Esophagus squamous epithelium (tissue), 5 donors: ENCODE measurements around the gene TNS1. TPM values are rescaled to one million over a fixed set of nuclear protein-coding genes. Genes with fewer than 3 reads are reported as not detected.

Experiments used
- DNase-seq: peaks from one replicate; lab custom pipeline; 2025; lab: John Stamatoyannopoulos, UW
- H3K27ac ChIP-seq, 4 donors: fragments of 200-600 bp; sonication (generic); one replicate each; pipeline ENCODE4 v1.5.1; 2016 to 2019; ENCODE audit warnings: mild to moderate bottlenecking in 1 of 4
- H3K27me3 ChIP-seq, 4 donors: fragments of 200-600 bp; sonication (generic); 1 replicate in 3 of 4; 2 replicates in 1 of 4; pipeline versions ENCODE4 v1.5.1 to v1.6.0; 2017 to 2021; ENCODE audit warnings: antibody characterized with exemption in 1 of 4
- H3K36me3 ChIP-seq, 3 donors: fragments of 200-600 bp; sonication (generic); one replicate each; pipeline ENCODE4 v1.5.1; 2016 to 2019
- H3K4me1 ChIP-seq, 3 donors: fragments of 200-600 bp; sonication (generic); one replicate each; pipeline ENCODE4 v1.5.1; 2017 to 2019
- H3K4me3 ChIP-seq, 4 donors: fragments of 200-600 bp; sonication (generic); 1 replicate in 3 of 4; 2 replicates in 1 of 4; pipeline ENCODE4 v1.5.1; 2016 to 2019; ENCODE audit warnings: mild to moderate bottlenecking in 2 of 4, moderate library complexity in 1 of 4
- H3K9me3 ChIP-seq, 3 donors: fragments of 200-600 bp; sonication (generic); one replicate each; pipeline ENCODE4 v1.5.1; 2016 to 2019
- POLR2A ChIP-seq, 4 donors: fragments of 450-650 bp; IDR thresholded peaks; one replicate each; pipeline ENCODE4 v1.6.1; 2017; ENCODE audit warnings: antibody characterized with exemption in 4 of 4, mild to moderate bottlenecking in 4 of 4, moderate library complexity in 3 of 4
- WGBS, 2 donors: methylation state at CpG; one replicate each; pipeline ENCODE4 v1.1.5; 2018; 5-methylcytosine and 5-hydroxymethylcytosine counted together
- intact Hi-C: fragments of 100-400 bp; cut with DNase I; formaldehyde crosslinking; loops from one replicate; pipeline ENCODE4 v1.15.0; 2022
- total RNA-seq, 4 donors: library from RNA; depleted of rRNA; stranded (reverse); fragments of >200 nt; gene quantifications; one replicate each; pipeline ENCODE4 v1.1.0, GENCODE V29; 2016
- TF ChIP-seq, protein P1 (sequence below), 6 experiments: fragments of 450-650 bp in 4 of 6; fragments of 200-600 bp in 2 of 6; sonication (generic) in 2 of 6; IDR thresholded peaks; one replicate each; pipeline ENCODE4 v1.5.1; 2016 to 2019; ENCODE audit warnings: antibody characterized with exemption in 6 of 6, mild to moderate bottlenecking in 4 of 6, moderate library complexity in 4 of 6
- donor health status: DM: yes; HTN: yes; CAD: no.

The TNS1 gene
- total RNA-seq, 4 donors from 2014 or later = 34.7 to 201 (median 59.2) TPM

DNA sequence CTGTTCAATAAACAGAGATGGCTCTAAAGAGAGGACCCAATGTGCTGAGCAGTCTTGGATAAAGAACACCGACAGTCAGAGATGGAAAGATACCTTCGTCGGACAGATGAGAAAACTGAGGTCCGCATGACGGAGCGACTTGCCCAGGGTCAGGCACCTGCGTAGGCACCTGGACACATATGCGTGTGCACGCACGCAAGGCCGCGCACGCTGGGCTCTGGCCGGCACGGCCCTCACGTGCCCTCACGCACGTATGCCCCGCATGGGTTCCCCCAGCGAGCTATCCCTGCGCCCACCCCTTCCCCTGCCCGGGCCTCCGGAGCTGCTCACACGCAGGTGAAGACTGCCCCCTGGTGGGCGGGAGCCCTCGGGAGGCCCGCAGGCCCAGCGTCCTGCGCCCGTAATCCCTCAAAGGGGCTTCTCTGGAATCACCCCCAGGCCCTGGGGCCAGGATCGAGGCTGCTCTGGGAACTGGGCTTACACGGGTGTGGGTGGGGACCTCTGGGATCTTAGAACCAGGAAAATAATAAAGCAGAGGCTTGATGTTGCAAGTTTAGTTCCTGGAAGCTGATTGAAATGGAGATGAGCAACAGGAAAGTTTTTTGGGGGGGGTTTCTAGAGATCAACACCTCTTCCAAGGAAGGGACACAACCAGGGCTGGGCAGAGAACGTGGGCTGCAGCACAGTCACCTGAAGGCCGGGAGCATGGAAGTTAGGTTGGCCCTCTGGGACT, 246.3 kb downstream of the TNS1 start:
- intact Hi-C loops = no loop called here
- Histone ChIP-seq H3K27ac (no peak overlapping the region), H3K4me1 (peaks cover 0 to 19% (median 14%) of the 10 kb centered on the region in 3 donors), H3K36me3 (no peaks in the 10 kb centered on the region), H3K27me3 (peaks cover 0 to 3% (median 0%) of the 10 kb centered on the region in 4 donors), H3K4me3 (peak overlapping the region in 2 of 4 donors; percentile 2 to 17), H3K9me3 (peaks cover 0 to 6% (median 3%) of the 10 kb centered on the region in 3 donors)
- no peak for DNase-seq
- WGBS, 2 donors = 39 to 59% methylated on average over 8 to 14 of the region's 34 CpGs
- TF ChIP-seq POLR2A (IDR thresholded peaks at IDR 0.05) = no peak
- TF ChIP-seq, protein P1, sequence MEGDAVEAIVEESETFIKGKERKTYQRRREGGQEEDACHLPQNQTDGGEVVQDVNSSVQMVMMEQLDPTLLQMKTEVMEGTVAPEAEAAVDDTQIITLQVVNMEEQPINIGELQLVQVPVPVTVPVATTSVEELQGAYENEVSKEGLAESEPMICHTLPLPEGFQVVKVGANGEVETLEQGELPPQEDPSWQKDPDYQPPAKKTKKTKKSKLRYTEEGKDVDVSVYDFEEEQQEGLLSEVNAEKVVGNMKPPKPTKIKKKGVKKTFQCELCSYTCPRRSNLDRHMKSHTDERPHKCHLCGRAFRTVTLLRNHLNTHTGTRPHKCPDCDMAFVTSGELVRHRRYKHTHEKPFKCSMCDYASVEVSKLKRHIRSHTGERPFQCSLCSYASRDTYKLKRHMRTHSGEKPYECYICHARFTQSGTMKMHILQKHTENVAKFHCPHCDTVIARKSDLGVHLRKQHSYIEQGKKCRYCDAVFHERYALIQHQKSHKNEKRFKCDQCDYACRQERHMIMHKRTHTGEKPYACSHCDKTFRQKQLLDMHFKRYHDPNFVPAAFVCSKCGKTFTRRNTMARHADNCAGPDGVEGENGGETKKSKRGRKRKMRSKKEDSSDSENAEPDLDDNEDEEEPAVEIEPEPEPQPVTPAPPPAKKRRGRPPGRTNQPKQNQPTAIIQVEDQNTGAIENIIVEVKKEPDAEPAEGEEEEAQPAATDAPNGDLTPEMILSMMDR (IDR thresholded peaks at IDR 0.05) = peak; percentile 59 to 90 (median 79)

DNA sequence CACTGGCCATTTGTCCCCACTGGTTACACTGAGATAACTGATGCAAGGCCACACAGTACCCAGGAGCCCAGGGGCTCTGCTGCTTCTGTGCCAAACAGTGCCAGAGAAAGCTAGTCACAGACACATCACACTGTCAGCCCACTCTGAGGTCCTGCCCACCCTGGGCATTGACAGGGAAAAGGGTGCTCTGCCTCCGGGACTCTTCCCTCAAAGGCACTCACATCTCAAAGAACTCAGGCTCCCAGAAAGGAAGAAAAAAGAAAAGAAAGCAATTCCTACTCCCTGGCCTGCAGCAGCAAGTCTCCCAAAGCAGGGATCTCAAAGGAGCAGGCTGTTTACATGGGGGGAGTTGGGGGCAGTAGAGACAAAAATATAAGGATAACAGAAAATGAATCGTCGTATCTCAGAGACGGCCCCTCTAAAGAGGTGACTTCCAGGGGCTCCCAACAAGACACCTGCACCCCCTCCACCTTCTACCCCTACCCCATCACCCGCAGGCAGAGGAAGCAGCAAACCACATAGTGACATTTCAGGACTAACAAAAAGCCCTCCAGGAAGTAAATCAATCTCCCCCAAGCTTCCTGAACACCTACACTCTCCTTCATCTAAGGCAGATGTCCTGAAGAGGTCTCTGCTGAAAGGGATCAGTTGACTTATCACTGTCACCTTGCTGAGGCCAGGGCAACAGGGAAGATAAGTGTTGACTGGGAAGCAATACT, 247.6 kb downstream of the TNS1 start:
- no peaks in the 10 kb centered on the region for H3K36me3 ChIP-seq
- intact Hi-C loops = no loop called here
- H3K4me1 ChIP-seq = peaks cover 0 to 19% (median 14%) of the 10 kb centered on the region in 3 donors
- no peak overlapping the region for H3K4me3 ChIP-seq
- TF ChIP-seq POLR2A (IDR thresholded peaks at IDR 0.05) = no peak
- TF ChIP-seq, protein P1 (IDR thresholded peaks at IDR 0.05) = no peak
- no peaks in the 10 kb centered on the region for H3K9me3 ChIP-seq
- 59 to 68% methylated on average over 4 to 5 of the region's 5 CpGs for WGBS, 2 donors
- H3K27me3 ChIP-seq = peaks cover 0 to 3% (median 0%) of the 10 kb centered on the region in 4 donors
- no peak overlapping the region for H3K27ac ChIP-seq
- DNase-seq = no peak

DNA sequence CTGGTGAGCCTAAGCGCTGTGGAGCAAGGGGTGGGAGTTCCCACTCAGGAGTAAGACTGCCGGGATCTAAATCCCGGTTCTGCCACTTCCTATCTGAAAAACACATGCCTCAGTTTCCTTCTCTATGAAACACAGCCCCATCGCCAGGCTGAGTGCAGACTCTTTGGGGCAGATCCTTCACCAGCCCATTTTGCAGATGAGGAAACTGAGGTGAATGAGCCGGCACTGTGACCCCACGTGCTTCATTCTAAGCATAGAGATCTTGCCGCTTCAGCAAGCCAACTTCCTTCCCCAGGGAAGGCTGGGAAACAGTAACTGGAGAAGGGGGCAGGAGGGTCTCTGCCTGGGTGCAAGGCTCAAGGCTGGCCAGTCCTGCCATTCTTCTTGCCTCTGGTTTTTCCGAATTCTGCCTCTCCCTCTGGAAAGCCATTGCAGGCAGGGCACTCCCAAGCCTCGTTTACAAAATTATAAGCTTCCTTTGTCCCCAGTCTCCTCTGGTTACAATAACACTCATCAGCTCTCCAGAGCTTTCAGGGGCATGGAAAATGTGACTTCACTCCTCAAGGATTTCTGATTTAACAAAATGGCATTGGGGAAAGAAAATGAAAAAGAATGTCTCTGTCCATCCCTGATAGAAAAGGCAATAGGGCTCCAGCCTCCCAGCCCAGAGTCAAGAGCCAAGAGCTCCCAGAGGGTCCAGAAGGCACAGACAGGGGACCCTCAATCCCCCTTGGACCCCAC, 249.2 kb downstream of the TNS1 start:
- intact Hi-C loops = no loop called here
- TF ChIP-seq, protein P1 (IDR thresholded peaks at IDR 0.05) = no peak
- TF ChIP-seq POLR2A (IDR thresholded peaks at IDR 0.05) = no peak
- peak overlapping the region in 2 of 4 donors; percentile 29 to 47 for H3K27ac ChIP-seq
- no peak for DNase-seq
- H3K27me3 ChIP-seq = peaks cover 0 to 3% (median 0%) of the 10 kb centered on the region in 4 donors
- H3K4me3 ChIP-seq = no peak overlapping the region
- WGBS, 2 donors = 68 to 73% methylated on average over 7 to 9 of the region's 9 CpGs
- H3K4me1 ChIP-seq = peaks cover 0 to 20% (median 19%) of the 10 kb centered on the region in 3 donors
- H3K9me3 ChIP-seq = no peaks in the 10 kb centered on the region
- no peaks in the 10 kb centered on the region for H3K36me3 ChIP-seq

DNA sequence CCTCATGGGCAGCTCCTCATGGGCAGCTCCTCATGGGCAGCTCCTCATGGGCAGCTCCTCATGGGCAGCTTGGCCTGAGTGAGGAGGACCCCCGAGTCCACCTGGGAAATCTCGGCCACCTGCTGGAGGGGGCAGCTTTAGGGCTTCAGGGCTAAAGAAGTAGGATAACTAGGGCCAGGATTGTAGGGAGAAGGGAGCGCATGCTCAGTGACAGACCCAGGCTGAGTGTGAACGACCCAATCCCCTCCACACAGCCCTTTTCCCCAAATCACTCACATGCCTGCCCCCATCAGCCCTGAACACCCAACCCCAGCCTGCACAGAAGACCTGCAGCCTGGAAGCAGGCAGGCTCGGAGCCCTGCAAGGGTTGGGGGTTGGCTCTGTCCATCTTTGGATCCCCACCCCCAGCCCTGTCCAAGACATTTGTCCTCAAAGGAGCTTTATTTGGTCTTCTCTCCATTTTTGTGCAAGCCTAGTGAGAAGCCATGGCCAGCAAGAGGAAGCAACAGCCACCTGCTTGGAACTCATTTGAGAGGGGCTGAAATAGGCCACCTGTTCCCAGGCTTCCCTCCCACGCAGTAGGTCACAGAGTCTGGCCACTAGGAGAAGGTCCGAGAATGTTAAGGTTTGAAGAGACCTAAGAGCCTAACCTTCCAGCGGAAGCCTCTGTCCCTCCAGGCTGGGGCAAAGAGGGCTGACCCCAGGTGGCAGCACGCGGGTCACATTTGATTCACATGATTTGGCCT, 249.9 kb downstream of the TNS1 start:
- Histone ChIP-seq H3K27ac (no peak overlapping the region), H3K9me3 (no peaks in the 10 kb centered on the region), H3K4me1 (peaks cover 0 to 20% (median 19%) of the 10 kb centered on the region in 3 donors), H3K27me3 (peaks cover 0 to 3% (median 0%) of the 10 kb centered on the region in 4 donors), H3K36me3 (no peaks in the 10 kb centered on the region), H3K4me3 (no peak overlapping the region)
- DNase-seq = no peak
- TF ChIP-seq POLR2A (IDR thresholded peaks at IDR 0.05) = no peak
- TF ChIP-seq, protein P1 (IDR thresholded peaks at IDR 0.05) = no peak
- intact Hi-C loops = no loop called here
- WGBS, 2 donors = 90% methylated on average over 4 to 5 of the region's 10 CpGs
